CD4-positive, alpha-beta T cell treated with Interleukin-4 for 1 hour (primary cell): ENCODE measurements around the gene GMDS.

Experiments
- DNase-seq, 2 donors: peaks; one replicate each; pipeline ENCODE4 v3.0.0-alpha.2; 2020 to 2022

The GMDS gene

DNA sequence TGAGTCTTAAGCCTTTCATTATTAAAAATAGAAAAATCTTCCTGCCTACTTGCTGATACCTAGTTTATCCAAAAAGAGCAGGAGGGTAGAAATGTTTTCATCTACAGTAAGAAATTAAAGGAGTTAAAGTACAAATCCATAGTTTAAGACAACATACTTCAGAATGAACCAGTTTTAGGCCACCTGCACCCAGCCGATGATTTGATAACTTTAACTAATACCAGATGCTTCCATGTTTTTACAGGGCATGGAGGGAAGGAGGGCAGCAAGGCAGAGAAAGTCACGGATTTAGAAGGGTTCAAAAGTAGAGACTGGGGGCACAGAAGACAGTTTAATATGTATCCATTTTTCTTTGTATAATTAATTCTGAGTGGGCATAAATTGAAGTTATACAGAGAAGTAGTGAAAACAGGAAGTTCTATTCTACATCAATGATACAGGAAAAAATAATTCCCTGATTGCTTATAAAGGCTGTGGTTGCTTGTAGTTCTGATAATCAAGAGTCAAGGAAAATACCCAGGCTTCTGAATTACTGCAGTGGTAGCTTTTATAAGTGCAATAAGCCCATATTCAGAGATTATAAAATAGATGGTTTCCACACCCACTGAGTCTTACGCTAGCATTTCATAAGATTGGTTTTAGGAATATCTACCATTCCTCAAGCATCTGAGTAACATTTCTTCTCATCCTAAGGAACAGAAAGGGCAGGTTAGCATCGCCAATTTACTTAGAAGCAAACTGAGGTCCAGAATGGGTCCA, 72.0 kb downstream of the GMDS start:
- DNase-seq = no peak

DNA sequence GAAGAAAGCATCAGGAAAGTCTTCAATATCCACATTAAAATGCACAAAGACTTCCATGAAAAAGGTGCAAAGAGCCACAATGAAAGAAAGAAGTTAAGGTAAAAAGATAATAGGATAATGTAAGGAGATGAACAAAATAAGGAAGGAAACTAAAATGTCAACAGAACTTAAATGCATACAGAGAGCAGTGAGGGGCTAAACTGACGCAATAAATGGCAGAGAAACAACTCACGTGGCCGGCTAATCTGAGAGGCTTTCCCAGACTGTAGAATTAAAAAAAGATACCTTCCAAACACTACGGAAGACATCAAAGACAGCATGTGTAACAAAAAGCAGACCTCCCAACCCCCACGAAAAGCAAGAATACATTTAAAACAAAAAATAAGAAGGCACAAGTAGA, 73.7 kb downstream of the GMDS start:
- no peak for DNase-seq

DNA sequence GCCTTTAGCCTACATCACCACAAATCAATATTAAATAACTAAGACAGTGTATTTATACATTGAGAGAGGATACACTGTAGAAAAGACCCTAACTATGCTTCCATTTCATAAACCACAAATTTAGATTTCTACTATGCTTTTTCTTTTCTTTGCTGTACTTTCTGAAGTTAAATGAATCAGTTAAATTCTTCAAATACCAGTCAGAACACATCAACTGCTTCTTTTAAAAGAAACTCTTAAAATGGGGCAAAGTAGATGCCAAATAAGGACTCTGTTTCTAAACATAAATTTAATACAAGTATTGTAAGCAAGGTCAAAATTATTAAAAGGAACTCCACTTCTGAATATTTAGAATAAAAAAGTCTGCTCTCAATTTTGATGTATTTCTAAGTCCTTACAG, 76.9 kb downstream of the GMDS start:
- no peak for DNase-seq

DNA sequence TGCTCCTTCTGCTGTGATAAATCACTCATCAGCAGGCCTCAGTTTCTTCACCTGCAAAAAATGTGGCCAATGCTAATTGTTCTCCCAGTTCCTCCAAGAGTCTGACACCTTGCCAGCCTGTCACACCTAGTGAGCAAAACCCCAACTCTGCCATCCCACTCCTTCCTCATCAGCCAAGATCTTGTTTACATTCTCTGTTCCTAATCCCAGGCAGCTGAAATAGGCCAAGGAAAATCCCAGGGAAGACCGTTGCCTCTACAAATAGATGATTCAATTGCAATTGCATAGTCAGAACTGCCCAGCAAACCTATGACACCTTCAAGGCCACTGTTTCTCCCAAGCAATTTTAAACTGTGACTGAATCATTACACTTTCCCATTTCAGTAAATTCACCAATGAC, 78.7 kb downstream of the GMDS start:
- no peak for DNase-seq

DNA sequence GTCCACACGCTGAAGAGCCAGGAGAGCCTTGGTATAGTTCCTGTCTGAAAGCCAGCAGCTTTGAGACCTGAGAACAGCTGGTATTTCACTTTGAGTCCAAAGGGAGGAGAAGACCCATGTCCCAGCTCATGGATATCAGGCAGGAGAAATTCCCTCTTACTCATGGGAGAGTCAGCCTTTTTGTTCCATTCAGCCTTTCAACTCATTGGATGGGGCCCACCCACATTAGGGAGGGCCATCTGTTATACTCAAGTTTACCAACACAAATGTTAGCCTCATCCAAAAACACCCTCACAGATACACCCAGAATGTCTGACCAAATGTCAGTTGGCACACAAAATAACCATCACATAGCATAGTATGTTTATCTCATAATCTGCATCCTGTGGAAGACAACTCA, 80.1 kb downstream of the GMDS start:
- no peak for DNase-seq

DNA sequence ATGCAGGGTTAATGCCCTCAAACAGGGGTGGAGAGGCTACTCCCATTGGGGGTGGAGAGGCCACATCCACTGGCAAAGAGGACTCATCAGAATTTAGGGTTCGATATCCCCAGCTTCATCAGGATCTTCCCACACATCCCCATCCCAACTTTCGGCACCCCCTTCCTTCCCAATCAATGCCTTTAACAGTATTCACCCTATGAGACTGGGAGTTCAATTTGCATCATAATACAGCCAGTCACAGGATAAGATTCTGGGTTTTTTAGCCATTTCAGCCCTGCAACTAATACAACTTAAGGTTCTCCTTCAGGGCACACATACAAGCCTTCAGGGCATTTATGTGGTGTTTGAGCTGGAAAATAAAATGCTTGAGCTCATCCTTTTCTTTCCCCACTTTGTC, 80.9 kb downstream of the GMDS start:
- no peak for DNase-seq

DNA sequence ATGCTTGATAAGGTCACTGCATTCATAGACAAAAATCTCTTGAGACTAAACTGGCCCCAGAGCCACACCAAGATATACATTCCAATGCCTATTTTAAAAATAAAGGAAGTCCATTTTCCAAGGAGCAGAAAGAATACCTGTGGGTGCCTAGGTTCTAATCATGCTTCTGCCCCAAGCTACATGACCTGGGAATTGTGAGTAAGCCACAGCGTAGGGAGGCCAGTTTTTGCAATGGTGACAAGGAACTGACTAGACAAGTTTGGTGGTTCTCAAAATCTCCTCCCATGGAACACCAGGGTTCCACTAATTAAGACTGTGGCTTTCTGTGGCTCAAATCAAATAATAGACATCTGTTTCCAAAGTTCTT, 83.3 kb downstream of the GMDS start:
- DNase-seq = no peak

DNA sequence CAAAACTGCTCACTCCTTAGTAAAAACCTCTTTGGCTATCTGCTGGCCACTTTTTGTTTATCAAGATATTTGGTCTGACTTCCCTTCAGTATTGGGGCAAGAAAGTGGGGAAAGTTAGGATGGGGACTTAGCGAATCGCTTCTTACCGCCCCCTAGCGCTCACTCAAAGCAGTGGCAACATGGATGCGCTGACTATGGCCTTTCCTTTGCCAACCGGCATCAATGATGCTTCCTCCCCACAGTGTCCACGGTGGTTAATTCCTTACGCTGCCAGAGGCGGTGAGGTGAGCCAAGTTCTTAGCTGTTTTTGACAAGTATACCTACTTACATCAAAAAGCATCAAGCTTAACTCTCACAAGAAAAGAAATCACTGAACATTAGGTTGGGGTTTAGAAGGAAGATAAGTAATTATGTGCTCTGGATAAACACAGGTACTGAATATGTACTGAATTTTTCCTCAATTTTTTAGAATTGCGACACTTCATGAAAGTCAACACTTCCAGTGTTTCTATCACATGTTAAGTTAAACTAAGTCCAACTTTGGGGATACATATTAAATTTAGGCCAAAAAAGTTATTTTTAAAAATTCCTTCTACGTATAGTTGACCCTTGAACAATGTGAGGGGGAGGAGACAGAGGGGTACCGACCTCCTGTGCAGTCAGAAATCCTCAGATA, 86.7 kb downstream of the GMDS start:
- no peak for DNase-seq

DNA sequence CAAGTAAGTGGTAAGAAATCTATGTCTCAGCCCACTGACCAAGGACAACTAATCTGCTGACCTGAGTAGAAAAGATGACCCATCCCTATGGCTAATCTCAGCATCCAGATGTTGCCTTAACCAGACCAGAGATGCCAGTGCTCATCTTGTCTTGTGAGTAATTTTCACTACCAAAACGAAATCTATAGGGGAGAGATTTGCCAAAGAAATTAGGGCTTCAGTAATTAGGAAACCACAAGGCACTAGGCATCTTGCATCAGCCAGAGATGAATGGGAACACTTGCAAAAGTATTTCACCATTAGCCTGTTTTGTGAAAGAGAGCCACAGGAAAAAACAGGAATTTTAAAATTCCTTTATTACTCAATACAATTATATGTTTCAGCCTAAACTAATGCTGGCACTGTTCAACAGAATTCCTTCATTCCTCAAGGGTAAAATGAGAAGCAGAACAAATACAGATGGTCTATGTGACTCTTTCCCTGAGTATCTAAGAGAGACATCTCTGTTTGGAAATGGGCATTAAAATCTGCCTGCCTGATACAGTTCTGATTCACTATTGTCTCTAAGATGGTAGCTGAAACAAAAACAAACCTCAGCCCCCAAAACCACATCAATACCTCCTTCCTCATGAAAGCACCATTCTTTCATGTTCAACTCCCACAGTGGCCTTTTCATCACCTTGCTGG, 87.8 kb downstream of the GMDS start:
- DNase-seq = no peak

DNA sequence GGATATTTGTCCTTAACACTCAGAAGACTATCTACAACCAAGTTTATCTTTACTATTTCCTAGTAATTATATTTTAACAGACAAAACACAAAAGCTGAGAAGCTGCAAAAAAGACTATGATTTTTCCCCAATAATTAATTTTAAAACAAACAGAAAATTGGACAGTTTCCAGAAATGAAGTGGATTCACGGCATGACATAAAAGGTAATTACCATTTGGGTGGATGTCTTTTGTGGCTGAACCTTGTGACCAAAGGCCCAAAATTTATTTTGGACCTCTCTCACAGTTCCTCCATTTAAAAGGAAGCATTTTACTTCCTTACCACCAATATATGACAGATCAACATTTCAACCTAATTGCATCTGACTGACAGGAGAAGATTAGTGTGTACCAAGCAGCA, 90.2 kb downstream of the GMDS start:
- DNase-seq = no peak

DNA sequence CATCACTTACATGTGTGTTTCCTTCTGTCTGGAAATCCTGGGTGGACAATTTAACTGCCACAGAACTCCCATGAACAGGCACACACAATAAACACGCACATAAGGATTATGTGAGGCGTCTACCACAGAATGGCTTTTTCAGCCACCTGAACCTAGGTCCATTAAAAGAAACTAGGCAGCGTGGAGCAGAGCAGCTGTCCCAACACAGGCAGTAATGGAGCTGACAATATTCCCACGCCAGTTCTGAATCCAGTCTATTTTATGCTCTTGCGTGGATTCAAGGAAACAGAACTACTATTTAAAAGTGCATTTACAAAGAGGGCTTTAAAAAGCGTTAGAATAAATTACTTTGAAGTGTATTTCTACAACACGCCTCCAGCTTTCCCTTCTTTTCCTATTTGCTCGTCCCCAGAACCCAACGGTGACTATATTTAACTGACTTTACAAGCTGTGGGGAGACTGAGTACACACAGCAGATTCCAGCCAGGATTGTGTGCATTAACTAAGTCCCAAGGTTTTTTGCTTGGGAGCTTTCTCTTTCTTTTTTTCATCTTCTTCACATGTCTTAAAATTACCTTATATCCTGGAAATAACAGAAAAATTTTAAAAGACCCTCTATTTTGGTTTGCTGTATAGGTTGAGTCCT, 95.9 kb downstream of the GMDS start:
- DNase-seq = no peak

DNA sequence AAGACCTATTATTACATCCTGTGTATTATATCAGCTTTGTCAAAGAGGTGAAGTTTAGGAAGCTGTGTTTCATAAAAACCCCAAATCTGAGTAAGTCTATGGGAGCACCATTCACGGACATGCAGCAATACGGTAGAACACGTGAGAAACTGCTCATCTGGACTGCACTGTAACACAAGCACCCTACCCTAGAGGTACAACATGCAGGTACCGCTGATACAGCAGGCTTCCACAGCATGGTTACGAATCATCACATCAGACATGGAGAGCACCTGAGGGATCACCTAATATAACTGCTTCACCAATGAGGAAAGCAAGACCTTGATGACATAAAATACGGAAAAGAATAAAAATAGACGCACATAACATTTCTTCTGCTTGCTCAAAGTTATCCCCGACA, 96.7 kb downstream of the GMDS start:
- DNase-seq = no peak

DNA sequence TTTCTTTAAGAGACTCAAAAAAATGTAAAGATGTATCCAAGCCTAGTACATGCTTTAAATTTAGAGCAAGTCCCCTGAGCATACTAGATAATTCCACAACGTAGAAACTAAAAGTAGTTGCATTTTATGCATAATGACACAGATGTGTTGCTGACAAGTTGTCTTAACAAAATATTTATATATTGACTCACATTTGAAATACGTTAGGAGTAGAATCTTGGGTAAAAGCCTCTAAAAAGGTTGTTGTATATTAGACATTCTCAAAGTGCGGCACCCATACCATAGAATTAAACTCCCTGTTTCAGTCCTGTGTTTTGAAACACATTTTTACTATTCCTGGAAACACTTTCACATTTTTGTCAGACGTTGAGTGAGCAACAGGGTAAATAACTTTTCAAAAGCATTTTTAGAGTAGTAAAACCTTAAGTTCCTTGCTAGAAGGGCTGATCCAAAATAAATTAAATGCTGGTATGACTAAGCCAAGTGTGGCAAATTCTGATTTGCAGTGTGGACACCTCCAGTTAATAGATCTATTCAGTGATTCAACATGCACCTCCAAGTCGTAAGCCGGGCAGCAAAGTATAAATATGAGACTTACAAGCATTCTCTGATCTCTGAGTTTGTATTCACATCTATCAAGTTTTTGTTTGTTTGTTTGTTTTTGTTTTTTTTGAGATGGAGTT, 97.5 kb downstream of the GMDS start:
- no peak for DNase-seq

DNA sequence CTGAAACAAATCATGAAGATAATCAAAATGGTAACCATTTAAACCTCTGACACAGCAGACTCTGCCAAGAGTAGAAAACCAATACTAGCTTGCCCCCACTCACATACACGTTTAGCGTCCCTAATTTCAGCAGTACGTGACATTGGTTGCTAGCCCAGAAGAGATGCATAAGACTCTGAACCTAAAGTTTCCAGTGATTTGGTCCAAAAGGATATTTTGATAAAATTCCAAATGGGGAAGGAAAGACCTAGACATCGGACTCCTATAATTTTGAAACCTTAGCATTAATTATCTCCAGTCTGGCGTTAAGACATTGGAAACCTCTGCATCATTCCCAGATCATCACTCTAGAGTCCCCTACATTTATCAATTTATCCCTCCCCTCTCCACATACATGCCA, 98.1 kb downstream of the GMDS start:
- DNase-seq = no peak

DNA sequence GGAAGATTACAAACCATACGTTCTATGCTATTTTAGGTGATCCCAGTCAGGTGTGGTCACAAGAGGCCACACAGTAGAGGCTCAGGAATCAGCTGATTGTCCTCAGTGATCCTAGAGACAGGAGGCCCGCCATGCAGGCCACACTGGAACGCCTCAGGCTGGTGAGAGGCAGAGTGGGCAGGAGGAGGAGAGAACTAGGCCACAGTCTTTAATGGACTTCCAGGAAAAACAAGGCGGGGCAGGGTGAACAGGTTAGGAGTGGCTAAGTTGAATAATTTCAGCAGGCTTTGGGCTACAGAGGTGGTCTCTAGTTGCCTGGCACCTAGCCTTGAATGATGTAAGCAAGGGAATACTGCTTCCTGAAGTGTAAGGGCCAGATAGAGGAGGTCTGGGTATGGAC, 101.2 kb downstream of the GMDS start:
- no peak for DNase-seq

DNA sequence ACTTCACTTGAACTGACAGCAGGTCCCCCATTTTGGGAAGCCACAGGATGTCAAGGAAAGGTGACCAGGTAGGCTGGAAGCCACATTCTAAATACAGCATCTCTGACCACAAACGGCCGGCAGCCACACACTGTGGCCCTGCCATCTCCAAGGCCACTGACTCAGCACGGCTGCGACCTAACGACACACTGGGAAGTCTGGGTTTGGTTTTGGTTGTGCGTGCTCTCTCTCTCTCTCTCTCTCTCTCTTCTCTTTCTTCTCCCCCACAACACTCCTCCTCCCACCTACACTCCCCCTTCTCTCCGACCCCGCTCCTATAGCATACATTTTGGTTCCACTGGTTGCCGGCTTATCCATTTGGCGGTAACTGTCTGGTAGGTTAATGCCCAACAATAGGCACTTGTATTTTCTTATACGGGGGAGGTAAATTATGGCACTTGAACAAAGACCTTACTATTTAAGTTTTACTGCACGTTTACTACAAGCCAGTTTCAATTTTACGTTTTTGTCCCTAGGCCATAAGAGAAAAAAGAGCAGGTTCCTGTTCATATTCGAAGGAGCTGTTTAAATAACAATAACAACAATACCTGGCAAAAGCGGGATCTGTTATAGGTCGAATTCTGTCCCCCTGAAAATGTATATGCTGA, 103.6 kb downstream of the GMDS start:
- no peak for DNase-seq

DNA sequence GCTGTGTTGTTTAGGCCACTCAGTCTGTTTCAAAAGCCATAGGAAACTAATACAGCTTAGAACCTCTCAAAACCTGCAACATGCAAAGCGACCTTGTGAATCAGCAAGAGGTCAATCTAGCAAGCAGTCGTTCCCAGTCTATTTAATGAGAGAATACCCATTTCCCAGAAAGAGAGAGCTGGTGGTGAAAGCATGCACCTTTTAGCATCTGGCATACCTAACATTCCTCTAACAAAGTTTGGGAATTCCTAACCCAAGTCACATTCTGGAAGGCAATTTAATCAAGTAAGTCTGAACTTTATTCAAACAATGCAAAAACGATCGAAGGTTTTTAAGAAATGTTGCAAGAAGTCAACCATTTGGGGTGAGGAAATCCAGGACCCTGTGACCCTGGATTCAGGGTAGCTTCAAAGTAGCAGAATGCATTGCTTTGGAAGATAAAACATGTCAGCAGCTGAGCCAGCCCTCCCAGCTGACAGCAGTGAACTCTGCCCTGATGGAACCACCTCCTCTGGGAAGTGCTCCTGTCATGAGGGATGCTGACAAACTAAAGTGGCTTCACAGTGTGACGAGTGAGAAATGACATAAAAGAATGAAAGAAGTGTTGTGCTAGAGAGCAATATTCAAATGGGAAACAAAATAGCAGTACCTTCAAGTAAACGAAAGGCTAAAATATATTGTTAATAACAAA, 104.8 kb downstream of the GMDS start:
- no peak for DNase-seq

DNA sequence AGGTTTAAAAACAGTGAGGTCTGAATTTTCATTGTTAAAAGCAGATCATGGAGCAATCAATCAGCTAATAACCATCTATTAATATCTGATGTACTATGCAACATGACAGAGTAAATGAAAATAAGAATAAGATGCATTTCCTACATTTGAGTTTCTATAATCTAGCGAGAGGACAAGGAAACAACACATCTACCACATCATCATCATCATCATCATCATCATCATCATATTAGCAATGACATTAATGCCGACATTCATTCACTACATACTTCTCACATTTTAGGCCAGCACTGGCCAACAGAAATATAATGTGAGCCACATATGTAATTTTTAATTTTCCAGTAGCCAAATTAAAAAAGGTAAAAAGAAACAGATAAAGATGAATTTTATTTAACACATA, 110.0 kb downstream of the GMDS start:
- no peak for DNase-seq

DNA sequence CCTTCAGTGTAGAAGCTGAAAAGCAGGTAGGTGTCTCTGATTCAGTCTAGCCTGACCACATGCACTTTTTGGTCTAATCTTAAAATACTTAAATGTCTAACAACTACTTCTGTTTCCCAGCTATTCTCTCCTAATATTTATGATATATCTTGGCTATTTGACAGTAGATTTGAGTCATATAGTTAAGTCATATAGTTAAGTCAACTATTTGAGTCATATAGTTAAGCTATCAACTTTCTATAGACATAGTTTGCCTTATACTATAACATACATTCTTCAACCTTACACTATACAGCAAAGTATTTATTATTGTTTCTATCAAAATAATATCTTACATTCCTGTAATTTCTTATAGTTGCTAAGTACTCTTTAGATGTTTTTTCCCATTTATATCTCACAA, 110.9 kb downstream of the GMDS start:
- DNase-seq = no peak

DNA sequence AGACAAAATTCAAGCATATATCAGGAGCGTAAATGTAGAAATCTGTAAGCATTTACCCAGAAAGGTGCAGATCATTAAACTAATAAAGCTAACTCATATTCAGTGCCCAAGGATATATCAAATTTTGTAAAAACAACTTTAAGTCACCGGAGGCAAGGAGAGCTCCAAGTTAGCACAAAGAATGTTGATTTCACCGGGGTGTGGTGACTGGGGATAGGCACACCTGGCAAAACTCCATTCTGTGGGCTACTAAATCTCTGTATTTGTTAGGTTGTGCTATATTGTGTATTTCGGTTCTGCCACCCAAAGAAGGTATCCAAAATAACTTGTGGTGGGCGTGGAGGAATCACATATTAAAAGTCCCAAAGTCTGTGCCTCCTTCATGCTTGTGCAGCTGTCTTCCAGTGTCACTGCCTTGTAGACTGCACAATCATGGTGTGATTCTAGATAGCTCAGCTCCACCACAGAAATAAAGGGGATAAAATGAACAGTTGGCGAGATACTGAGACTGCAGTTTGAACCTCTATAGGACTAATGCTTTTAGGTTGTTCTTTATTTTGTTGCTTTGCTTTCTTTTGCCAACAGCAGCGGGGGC, 111.6 kb downstream of the GMDS start:
- no peak for DNase-seq

DNA sequence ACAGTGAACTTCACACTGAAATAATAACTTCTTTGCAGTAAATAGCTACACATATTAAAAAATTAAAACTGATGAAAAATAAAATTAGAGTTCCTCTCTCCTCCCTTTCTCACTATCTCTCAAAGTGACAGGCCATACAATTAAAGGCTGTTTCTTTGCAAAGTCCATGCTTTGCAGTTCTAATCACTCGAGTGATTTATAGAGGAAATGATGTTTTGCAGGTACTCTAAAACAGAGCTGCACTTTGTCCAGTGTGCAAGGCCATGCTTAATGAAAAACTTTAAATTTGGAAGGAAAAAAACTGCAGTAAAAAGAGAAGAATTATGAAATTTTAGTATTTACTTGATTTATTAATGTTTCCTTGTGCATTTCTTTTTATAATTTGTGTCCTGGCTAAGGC, 112.5 kb downstream of the GMDS start:
- no peak for DNase-seq

DNA sequence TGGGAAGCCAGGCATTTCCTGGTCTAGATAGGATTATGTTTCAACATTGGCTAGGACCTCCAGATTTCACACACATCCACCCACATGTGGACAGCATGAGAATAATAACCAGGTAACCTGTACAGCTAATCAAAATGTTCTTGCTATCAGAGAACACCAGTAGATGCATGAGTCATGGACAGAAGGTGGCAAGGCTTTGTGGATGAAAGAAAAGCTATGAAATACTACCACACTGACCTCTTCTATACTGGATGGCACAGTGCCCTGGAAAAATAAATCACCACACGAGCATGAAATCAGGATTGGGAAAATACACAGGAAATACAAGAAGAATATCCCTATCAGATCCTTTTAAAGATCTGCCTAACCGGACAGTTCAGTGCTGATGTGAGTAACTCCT, 113.0 kb downstream of the GMDS start:
- no peak for DNase-seq
